K562 (cell line): Measurements from ENCODE around the gene PLXNA2. TPM values are rescaled to one million over a fixed set of nuclear protein-coding genes. Genes with fewer than 3 reads are reported as not detected.

Experiments used
- ATAC-seq: fragments of 200-7000 bp; cut with Tn5 transposase; 3 replicates; pipeline ENCODE4 v1.9.1; 2020; ENCODE audit warnings: moderate library complexity
- BruUV-seq: library from RNA; stranded (reverse); fragments of 400-500 nt; replicated peaks from 2 replicates; lab custom pipeline; 2021; lab: Mats Ljungman, UMichigan
- CTCF ChIA-PET: fragments of 300-600 bp; formaldehyde crosslinking; extraction: SDS; loops from one replicate; lab custom pipeline; 2021; ENCODE audit warnings: low intra/inter-chr PET ratio; lab: Yijun Ruan, JAX
- POLR2A ChIA-PET: fragments of 300-600, 350-650 bp; sonication (Branson Sonifier 250); formaldehyde crosslinking; extraction: SDS; loops from one replicate; lab custom pipeline; 2021; ENCODE audit warnings: antibody characterized with exemption, inconsistent platforms; lab: Yijun Ruan, JAX
- DNase-seq, 4 experiments: peaks; one replicate each; pipeline versions ENCODE4 v3.0.0 to v3.0.0-alpha.2; 2011 to 2018; ENCODE audit warnings: low spot score in 3 of 4, mixed read lengths in 3 of 4; ENCODE audit errors: extremely low read depth in 1 of 4
- FAIRE-seq: peaks from 2 replicates; lab custom pipeline; 2011; peaks lifted over from hg19 to GRCh38; lab: Jason Lieb, UNC
- H2AFZ ChIP-seq: 2 replicates; pipeline ENCODE4 v1.6.0; 2011; ENCODE audit warnings: low read depth, low read length, control low read depth, inconsistent platforms
- H3K27ac ChIP-seq: fragments of 200-600 bp; 3 replicates; pipeline ENCODE4 v1.8.0; 2011; ENCODE audit warnings: low read depth, mild to moderate bottlenecking, control low read depth, inconsistent platforms, low read length, moderate library complexity, mixed read lengths; ENCODE audit errors: extremely low read depth
- H3K27me3 ChIP-seq, 2 experiments: fragments of 300-600 bp in 1 of 2; 2 replicates in 1 of 2; 3 replicates in 1 of 2; pipeline versions ENCODE4 v1.6.0 to v1.8.0; 2011; ENCODE audit warnings: inconsistent platforms in 2 of 2, low read length in 2 of 2, mild to moderate bottlenecking in 1 of 2, mixed read lengths in 1 of 2, moderate library complexity in 1 of 2; ENCODE audit not compliant: control insufficient read depth in 2 of 2, insufficient read depth in 2 of 2
- H3K36me3 ChIP-seq: fragments of 300-600 bp; 3 replicates; pipeline ENCODE4 v1.8.0; 2011; ENCODE audit warnings: mild to moderate bottlenecking, low read length, inconsistent platforms; ENCODE audit not compliant: control insufficient read depth, insufficient read depth
- H3K4me1 ChIP-seq, 2 experiments: fragments of 200-600 bp in 1 of 2; replicated peaks in 1 of 2; 2 replicates in 1 of 2; 3 replicates in 1 of 2; pipeline versions ENCODE4 v1.5.1 to v1.8.0; 2011; ENCODE audit warnings: inconsistent platforms in 2 of 2, low read length in 2 of 2, mild to moderate bottlenecking in 1 of 2, mixed read lengths in 1 of 2, moderate library complexity in 1 of 2; ENCODE audit not compliant: control insufficient read depth in 2 of 2, insufficient read depth in 2 of 2
- H3K4me2 ChIP-seq: 2 replicates; pipeline ENCODE4 v1.6.1; 2011; ENCODE audit warnings: low read length, control low read depth, inconsistent platforms, mixed read lengths; ENCODE audit not compliant: insufficient read depth
- H3K4me3 ChIP-seq: fragments of 200-600 bp; sonication (generic), shearing (Covaris generic); 2 replicates; pipeline ENCODE4 v1.5.1; 2016; ENCODE audit warnings: control low read depth, inconsistent platforms
- H3K79me2 ChIP-seq: fragments of 200-600 bp; 3 replicates; pipeline ENCODE4 v1.8.0; 2011; ENCODE audit warnings: low read length, inconsistent platforms; ENCODE audit not compliant: control insufficient read depth, insufficient read depth
- H3K9ac ChIP-seq, 2 experiments: 2 replicates each; pipeline versions ENCODE4 v1.6.0 to v1.6.1; 2011; ENCODE audit warnings: low read depth in 2 of 2, low read length in 2 of 2, control low read depth in 1 of 2, inconsistent platforms in 1 of 2, mild to moderate bottlenecking in 1 of 2, mixed read lengths in 1 of 2; ENCODE audit not compliant: insufficient read depth in 1 of 2
- H3K9me1 ChIP-seq: one replicate; pipeline ENCODE4 v1.6.0; 2011; ENCODE audit warnings: inconsistent platforms, mild to moderate bottlenecking, low read length, moderate library complexity; ENCODE audit not compliant: control insufficient read depth, insufficient read depth
- H3K9me3 ChIP-seq: replicated peaks from 2 replicates; pipeline ENCODE4 v1.5.1; 2011; ENCODE audit warnings: low read depth, low read length, inconsistent platforms; ENCODE audit not compliant: control insufficient read depth, insufficient read depth
- H4K20me1 ChIP-seq: replicated peaks from 2 replicates; pipeline ENCODE4 v1.6.1; 2011; ENCODE audit warnings: low read length, inconsistent platforms, mixed read lengths; ENCODE audit not compliant: control insufficient read depth, insufficient read depth
- CBFA2T2 ChIP-seq: fragments of 450-650 bp; conservative IDR thresholded peaks from 2 replicates; pipeline ENCODE4 v1.6.1; 2017; ENCODE audit warnings: mild to moderate bottlenecking
- CBFA2T3 ChIP-seq: fragments of 450-650 bp; IDR thresholded peaks from 2 replicates; pipeline ENCODE4 v1.6.1; 2017
- DEAF1 ChIP-seq: fragments of 450-650 bp; formaldehyde crosslinking; IDR thresholded peaks from 2 replicates; pipeline ENCODE4 v1.4.0; 2020; ENCODE audit warnings: mild to moderate bottlenecking, moderate library complexity
- ESRRA ChIP-seq: fragments of 450-650 bp; IDR thresholded peaks from 2 replicates; pipeline ENCODE4 v1.6.1; 2014; ENCODE audit warnings: low read depth, mild to moderate bottlenecking, moderate library complexity, borderline replicate concordance
- ESRRB ChIP-seq: fragments of 250-450 bp; sonication (Bioruptor Pico); IDR thresholded peaks from 2 replicates; pipeline ENCODE4 v1.5.0; 2020; ENCODE audit warnings: mild to moderate bottlenecking, moderate library complexity, borderline replicate concordance
- HMGN3 ChIP-seq: IDR thresholded peaks from 2 replicates; pipeline ENCODE4 v1.6.1; 2011; ENCODE audit warnings: borderline replicate concordance, low read depth, mild to moderate bottlenecking, mixed read lengths, low read length; ENCODE audit not compliant: insufficient read length; ENCODE audit errors: extremely low read depth
- NCOR1 ChIP-seq: fragments of 450-650 bp; IDR thresholded peaks from 2 replicates; pipeline ENCODE4 v1.6.1; 2016; ENCODE audit warnings: mild to moderate bottlenecking, moderate library complexity
- NR2C1 ChIP-seq, 2 experiments: fragments of 450-650 bp; IDR thresholded peaks; 2 replicates each; pipeline ENCODE4 v1.6.1; 2017; ENCODE audit warnings: mild to moderate bottlenecking in 2 of 2, antibody characterized with exemption in 1 of 2, inconsistent platforms in 1 of 2, missing compliant biosample characterization in 1 of 2, missing genetic modification characterization in 1 of 2
- ZBTB1 ChIP-seq: sonication (generic); formaldehyde crosslinking; IDR thresholded peaks from 2 replicates; pipeline ENCODE4 v1.8.1; 2023; ENCODE audit warnings: missing genetic modification reagents, low read depth, mild to moderate bottlenecking, borderline replicate concordance
- WGBS: fragments of 100-300 bp; shearing (Covaris generic); methylation state at CpG from one replicate; pipeline ENCODE4 v1.1.6; 2016; ENCODE audit warnings: low coverage, mixed read lengths; ENCODE audit not compliant: insufficient coverage; ENCODE audit errors: missing lambda C conversion rate; 5-methylcytosine and 5-hydroxymethylcytosine counted together
- in situ Hi-C: fragments of 300-500 bp; cut with MboI; formaldehyde crosslinking; loops from 4 replicates; pipeline ENCODE4 v1.15.0; 2018; ENCODE audit warnings: inconsistent platforms, mixed read lengths
- intact Hi-C: fragments of 100-400 bp; cut with micrococcal nuclease; formaldehyde crosslinking; loops from 2 replicates; pipeline ENCODE4 v1.14.2; 2022
- polyA plus RNA-seq, 8 experiments: library from polyadenylated mRNA; depleted of rRNA in 4 of 8; stranded (reverse) in 5 of 8; unstranded in 3 of 8; fragments of >200 nt; fragmentation: Nextera tagmentation in 2 of 8; fragmentation: Illumina TruSeq in 1 of 8; extraction: Ambion mirVana in 2 of 8; extraction: Trizol in 1 of 8; gene quantifications; 2 replicates each; pipeline versions ENCODE4 v1.2.1 to v1.2.3, GENCODE V29; 2011 to 2014; ENCODE audit warnings: inconsistent platforms in 1 of 8, missing spikeins in 1 of 8
- total RNA-seq, 7 experiments: library from RNA; depleted of rRNA in 6 of 7; stranded (reverse); fragments of >200 nt in 6 of 7; fragmentation: Illumina TruSeq in 2 of 7; extraction: Trizol in 2 of 7; gene quantifications; 2 replicates each; pipeline versions ENCODE4 v1.2.1 to v1.2.3, GENCODE V29; 2011 to 2021; ENCODE audit warnings: low replicate concordance in 1 of 7
- TF ChIP-seq, protein P1 (sequence below): fragments of 200-800 bp; sonication (Bioruptor generic); IDR thresholded peaks from 2 replicates; pipeline ENCODE4 v1.6.1; 2017; ENCODE audit warnings: missing genetic modification characterization, missing compliant biosample characterization

PLXNA2 gene
- total and polyA plus RNA-seq, 9 of the 15 experiments (the other 6 are each of a cell fraction or from before 2014, with no cell fraction given) = 0.01 to 1.3 (median 0.32) TPM

DNA sequence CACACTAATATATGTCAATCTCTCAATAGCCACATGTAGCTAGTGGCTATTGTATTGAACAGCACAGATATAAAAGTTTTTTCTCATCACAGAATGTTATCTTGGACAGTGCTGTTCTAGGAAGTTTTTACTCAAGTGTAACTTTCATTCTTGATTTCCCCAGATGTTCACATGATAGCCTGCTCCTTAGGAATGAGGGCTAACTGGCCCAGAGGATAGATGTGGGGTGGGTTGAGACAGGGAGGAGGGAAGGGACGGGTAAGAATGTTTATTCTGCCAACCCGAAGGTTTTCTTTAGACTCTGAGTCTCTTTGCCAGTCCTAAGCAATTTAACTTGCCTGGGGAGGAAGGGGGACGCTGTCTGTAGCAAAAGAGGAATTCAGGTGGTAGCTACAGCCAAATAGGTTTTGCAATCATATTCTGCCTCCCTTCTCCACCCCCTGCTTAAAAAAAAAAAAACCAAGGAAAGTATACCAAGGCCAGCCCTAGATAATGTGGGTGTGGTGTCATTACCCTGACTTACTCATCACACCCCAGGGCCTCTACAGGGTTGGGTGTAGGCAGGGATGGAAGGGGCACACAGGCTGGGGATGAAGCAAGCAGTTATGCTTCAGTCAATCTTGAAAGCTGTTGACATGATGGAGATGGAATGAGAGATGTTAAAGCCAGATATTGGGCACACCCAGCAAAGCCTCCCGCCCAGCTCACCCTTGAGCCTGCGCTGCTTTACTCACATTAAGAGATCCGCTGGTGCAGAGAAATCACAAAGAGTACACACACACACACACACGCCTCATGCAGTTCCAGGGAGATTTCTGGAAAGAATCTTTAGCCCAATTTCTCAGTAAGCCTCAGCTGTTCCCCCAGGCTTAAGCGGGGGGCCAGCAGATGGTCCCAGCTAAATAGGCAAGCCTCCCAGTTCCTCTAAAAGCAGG lies 59.9 kb downstream of the PLXNA2 start (continued):
- TF ChIP-seq HMGN3 = no peak

GRCh38 chr1:208182880-208183645 lies 61.1 kb downstream of the PLXNA2 start:
- FAIRE-seq (peak; percentile 40), DNase-seq (peak; percentile 47 to 55 (median 52)), ATAC-seq (peak; percentile 9; the same call in 2 of the 3 replicates)
- in situ Hi-C loops = no loop called here
- Histone ChIP-seq H3K4me3 (no peak overlapping the region), H3K9me3 (no peaks in the 10 kb centered on the region), H3K79me2 (no peaks in the 10 kb centered on the region), H3K27ac (no peak overlapping the region), H3K27me3 (no peaks in the 10 kb centered on the region), H3K36me3 (no peaks in the 10 kb centered on the region), H3K9ac (peak overlapping the region in 1 of 2 experiments; percentile 47; a peak in 1 of 4 replicates), H3K4me1 (peaks cover 47 to 53% of the 10 kb centered on the region in 2 experiments), H3K9me1 (no peaks in the 10 kb centered on the region), H4K20me1 (no peaks in the 10 kb centered on the region), H3K4me2 (peak overlapping the region; percentile 39; the same call in 1 of the 2 replicates), H2AFZ (peak overlapping the region; percentile 60)
- ChIA-PET POLR2A (interaction anchor here (1.2 to 1.6 kb wide), 3 partner anchors 11 to 18 kb away, joined by 3 to 4 read pairs (median 3); no protein-coding TSS in a partner anchor), CTCF (no interaction called here)
- 30% methylated on average over 8 of the region's 10 CpGs for WGBS
- intact Hi-C loops = loop anchor here (5.0 kb wide), 1 partner anchor 51 kb away; no protein-coding TSS in a partner anchor
- 0 out of 2 replicates have a peak, but pooled peaks have one; percentile 30 for TF ChIP-seq NCOR1
- TF ChIP-seq ESRRA = 0 out of 2 replicates have a peak, but pooled peaks have one; percentile 31
- TF ChIP-seq ESRRB (CRISPR knock-in tag) = no peak
- TF ChIP-seq DEAF1 (CRISPR knock-in tag) = no peak
- peak; percentile 48 for TF ChIP-seq CBFA2T3
- 0 out of 2 replicates have a peak, but pooled peaks have one; percentile 29 for TF ChIP-seq ZBTB1 (CRISPR knock-in tag)
- TF ChIP-seq NR2C1 (IDR thresholded peaks at IDR 0.05) = peak; percentile 59; the same call in 1 of the 2 replicates
- peak; percentile 71 for TF ChIP-seq NR2C1 (tag; IDR thresholded peaks at IDR 0.05)
- TF ChIP-seq CBFA2T2 = 0 out of 2 replicates have a peak, but pooled peaks have one; percentile 15
- TF ChIP-seq, protein P1, sequence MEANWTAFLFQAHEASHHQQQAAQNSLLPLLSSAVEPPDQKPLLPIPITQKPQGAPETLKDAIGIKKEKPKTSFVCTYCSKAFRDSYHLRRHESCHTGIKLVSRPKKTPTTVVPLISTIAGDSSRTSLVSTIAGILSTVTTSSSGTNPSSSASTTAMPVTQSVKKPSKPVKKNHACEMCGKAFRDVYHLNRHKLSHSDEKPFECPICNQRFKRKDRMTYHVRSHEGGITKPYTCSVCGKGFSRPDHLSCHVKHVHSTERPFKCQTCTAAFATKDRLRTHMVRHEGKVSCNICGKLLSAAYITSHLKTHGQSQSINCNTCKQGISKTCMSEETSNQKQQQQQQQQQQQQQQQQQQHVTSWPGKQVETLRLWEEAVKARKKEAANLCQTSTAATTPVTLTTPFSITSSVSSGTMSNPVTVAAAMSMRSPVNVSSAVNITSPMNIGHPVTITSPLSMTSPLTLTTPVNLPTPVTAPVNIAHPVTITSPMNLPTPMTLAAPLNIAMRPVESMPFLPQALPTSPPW (CRISPR knock-in tag) = peak; percentile 24
- no TSS peak for BruUV-seq
